Endothelial cell of umbilical vein (primary cell): ENCODE data around the gene SLC30A1.

ENCODE experiments used
- CTCF ChIP-seq, 2 donors: IDR thresholded peaks; 1 replicate in 1 of 2; 2 replicates in 1 of 2; pipeline ENCODE4 v1.5.1; 2011; ENCODE audit warnings: low read length in 2 of 2, mild to moderate bottlenecking in 2 of 2, moderate library complexity in 2 of 2, control low read depth in 1 of 2, inconsistent platforms in 1 of 2, low read depth in 1 of 2; ENCODE audit not compliant: insufficient read depth in 1 of 2; ENCODE audit errors: extremely low read depth in 1 of 2
- EZH2 ChIP-seq: IDR thresholded peaks from 2 replicates; pipeline ENCODE4 v1.6.1; 2012; ENCODE audit warnings: borderline replicate concordance, low read depth, mild to moderate bottlenecking, moderate library complexity, low read length, inconsistent platforms; ENCODE audit not compliant: severe bottlenecking
- POLR2AphosphoS5 ChIP-seq: IDR thresholded peaks from 2 replicates; pipeline ENCODE4 v1.6.1; 2012; ENCODE audit warnings: low read depth, mild to moderate bottlenecking, control low read depth, low read length, moderate library complexity; ENCODE audit not compliant: insufficient read depth

GRCh38 chr1:211537253-211537652 lies 41.7 kb downstream of the SLC30A1 start:
- no peak for TF ChIP-seq CTCF (IDR thresholded peaks at IDR 0.05; ENCODE audit: extremely low read depth in 1 of 2, insufficient read depth in 1 of 2, low read depth in 1 of 2, low read length in 2 of 2)
- TF ChIP-seq EZH2 = no peak
- no peak for TF ChIP-seq POLR2AphosphoS5
